Hematopoietic multipotent progenitor cell treated with erythropoietin and hydrocortisone succinate and interleukin-3 and kit ligand, for 15 days (in vitro differentiated cells): ENCODE data around the gene CROCC2.

Experiments
- DNase-seq: peaks from one replicate; pipeline ENCODE4 v3.0.0-alpha.2; 2015; ENCODE audit warnings: low spot score

Gene CROCC2

DNA sequence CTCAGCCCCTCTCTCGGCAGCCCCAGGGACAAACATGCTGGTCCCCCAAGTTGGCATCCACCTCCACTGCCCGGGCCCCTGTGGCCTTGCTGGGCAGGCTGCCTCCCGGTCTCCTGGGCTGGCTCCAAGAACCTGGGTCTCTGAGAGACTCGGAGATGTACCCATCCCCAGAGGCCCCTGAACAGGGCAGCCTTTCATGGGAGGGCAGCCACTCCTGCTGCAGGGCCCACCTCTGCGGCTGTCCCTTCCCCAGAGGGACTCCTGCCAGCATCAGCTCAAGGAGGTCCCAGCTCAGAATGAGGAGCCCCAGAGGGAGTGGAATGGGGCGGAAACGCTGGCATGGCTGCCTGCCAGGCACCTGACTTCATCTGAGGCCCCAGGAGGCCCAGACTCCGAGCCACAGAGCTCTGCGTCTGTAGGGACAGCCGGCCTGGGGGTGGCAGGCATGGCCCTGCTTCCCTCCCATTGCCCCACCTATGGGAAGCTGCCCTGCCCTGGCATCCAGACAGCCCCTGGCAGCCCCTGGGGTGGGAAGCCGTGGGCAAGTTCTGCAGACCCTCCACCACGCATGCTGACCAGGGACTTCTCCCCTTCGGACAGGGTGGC lies 857 bp upstream of the CROCC2 start:
- DNase-seq: no peak

DNA sequence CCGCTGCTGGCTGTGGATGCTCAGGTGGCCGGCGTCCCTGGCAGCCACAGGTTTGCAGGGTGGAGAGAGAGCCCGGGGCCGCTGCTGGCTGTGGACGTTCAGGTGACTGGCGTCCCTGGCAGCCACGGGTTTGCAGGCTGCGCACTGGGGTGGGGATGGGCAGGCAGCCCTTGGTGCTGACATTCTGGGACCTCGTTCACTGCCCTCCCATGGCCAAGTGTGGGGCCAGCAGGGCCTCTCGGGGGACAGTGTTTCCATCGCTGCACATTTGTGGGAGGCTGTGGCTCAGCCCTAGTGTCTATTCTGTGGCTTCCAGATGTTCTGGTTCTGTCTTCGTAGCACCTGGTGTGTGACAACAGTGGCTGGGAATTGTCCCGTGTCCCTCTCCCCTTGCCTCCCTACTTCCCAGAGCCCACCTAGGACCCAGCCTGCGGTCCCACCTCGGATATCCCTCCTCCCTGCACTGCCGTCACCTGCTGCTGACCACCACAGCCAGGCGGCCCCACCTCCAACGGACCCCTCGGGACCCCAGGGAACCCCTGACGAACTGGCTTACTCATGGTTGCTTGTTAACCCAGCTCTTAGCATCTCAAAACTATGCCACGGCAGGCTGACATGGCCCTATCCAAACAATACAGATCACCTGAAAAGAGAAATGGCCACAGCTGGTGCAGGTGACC lies 915 bp downstream of the CROCC2 start:
- no peak for DNase-seq

DNA sequence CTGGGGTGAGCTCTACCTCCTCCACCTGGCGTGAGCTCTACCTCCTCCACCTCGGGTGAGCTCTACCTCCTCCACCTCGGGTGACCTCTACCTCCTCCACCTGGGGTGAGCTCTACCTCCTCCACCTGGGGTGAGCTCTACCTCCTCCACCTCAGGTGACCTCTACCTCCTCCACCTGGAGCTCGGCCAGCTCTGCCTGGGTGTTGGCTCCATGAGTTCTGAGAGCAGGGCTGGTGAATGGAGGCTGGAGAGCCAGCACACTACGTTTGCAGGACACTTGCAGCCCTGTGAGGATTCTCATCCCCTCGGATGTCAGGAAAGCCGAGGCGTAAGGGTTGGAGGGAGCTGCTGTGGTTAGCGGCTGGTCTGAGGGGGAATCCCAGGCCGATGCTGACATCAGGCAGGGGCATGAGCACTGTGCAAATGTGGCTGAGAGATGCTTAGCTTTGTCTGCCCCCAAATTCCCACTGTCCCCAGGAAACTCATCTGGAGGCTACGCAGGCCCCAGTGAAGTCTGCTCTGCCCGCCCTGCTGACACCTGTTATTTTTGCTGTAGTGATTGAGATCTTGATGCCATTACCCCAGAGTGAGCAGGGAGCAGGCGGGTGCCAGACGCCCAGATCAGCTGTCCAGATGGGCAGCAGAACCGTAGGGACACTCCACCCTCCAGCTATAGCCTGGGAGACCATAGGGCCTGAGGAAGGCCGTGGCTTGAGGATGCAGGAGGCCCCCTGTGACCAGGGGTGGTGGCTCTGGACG lies 3.3 kb downstream of the CROCC2 start:
- DNase-seq: no peak

DNA sequence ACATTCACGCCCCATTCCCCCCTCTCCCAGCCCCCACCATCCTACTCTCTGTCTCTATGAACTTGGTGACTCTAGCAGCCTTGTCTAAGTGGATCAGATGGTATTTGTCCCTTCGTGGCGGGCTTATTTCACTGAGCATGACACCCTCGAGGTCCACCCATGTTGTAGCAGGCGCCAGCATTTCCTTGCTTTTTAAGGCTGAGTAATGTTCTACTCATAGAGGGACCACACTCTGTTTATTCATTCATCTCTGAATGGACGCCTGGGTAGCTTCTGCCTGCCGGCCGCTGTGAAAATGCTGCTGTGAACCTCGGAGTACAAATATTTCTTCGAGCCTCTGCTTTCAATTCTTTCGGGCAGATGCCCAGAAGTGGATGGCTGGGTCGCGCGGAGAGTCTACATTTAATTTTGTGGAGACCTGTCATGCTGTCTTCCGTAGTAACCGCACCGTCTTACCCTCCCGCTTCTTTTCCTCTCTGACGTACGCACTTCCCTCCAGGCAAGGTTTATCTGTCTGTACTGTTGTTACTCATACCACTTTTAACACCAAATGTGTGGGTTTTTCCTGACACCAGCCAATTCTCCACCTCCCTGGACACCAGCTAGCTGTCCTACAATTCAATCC lies 5.6 kb downstream of the CROCC2 start:
- no peak for DNase-seq

DNA sequence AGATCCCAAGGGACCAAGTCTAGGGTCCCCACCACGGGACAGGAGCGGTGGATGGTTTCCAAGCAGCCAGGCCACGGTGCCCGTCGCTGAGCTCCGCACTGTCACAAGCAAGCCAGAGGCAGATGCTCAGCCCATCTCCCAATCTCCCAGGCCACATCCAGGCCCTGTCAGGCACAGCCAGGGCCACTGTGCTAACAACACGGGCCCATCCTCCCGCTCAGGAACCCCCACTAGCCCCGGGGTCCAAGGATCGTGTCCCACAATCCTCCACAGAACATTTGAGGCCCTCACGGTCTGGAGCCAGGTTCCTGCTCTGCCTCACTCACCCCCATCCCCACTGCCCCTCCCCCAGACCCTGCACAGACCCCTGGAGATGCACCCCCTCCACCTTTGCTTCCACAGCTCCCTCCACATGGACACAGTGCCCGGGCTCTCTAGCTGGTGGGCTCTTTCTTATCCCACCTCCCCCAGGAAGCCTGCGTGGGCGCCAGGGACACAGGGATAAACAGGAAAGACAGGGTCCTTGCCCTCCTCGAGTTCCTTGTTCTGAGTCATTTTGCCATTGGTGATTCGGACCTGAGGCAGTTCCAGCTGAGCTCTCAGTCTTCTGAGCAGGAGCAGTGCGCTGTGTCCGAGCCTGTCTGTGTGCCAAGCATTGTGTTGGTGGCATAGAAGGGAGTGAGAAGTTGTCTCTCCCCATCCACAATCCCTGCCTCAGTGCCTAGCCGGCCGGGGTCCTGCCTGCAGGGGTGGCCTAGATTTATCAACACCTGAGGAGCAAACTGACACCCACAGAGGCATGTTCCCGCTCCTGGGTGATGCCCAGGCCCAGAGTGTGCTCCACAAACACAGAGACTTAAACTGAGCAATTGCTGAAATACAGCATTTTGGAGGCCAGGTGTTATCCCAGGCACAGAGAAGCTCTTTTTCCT lies 7.0 kb downstream of the CROCC2 start:
- no peak for DNase-seq

DNA sequence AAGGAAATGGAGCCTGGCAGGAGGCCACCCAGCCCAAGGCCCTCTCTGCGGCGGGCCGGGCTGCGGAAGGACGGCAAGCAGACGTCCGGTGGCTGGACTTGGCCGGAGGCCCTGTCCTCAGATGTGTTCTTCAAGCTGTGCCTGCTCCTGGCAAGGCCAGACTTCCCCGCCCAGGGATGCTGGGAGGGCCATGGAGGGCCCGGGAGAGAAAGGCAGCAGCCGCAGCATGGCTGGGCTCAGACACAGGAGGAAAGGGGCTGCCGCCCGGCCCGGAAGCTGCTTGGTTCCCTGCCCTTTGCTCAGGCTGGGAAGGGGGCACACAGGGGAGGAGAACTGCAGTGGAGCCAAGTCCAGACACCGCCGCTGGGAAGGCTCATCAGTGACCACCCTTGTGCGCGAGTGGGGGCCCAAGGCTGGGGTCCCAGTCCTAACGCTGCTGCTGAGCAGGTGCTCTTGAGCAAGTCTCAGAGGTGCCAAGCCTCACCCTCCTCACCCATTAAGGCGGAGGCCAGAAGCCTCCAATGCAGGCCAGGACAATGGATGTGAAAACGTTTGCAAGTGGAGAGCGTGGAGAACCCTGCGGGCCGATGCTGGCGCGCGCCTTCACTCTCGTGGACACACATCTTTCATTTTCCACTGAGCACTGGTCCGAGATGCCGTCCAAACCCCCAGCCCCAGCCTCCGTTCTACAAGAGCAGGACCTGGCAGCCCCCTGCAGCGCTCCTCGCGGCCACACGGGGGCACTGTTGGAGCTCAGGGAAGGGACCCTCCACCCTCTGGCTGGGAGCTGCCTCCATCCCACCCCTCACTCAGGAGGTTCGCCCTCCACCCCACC lies 7.9 kb downstream of the CROCC2 start:
- DNase-seq: peak; percentile 27

DNA sequence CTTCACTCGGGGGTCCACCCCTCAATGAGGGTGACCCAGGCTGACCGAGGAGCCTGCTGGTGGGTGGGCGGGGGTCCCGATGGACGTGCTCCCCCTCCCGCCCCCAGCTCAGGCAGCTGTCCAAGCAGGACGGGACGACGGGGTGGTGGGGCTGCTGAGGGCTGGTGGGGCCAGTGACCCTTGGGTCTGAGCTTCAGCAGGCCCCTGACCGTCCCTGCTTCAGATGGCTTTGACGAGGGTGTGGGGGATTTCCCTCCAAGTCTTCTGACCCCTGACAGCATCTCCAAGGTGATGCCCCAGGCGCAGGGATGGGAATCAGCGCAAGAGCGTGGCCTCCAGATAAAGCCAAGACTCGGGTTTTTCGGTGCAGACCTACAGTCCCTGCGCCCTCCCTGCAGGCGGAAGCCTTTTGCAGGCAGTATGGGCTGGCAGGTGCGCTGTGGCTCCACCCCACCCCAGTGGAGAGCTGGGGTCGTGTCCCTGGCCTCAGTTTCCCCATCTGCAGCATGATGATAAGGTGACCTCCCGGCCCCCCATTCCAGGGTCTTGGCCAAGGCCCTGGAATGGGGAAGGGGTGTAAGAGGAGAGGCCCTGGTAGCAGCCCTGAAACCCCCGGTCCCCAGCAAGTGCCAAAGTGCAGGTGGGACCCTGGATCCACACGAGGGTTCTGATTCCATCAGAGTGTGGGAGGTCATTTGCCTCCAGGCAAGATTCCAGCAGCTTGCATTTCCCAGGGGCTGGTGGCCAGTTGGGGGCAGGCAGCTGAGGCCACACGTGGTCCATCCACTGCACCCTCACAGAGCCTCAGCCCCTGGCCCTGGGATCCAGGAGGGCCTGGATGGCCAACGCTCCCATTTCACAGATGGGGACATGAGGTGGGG lies 8.7 kb downstream of the CROCC2 start:
- no peak for DNase-seq

DNA sequence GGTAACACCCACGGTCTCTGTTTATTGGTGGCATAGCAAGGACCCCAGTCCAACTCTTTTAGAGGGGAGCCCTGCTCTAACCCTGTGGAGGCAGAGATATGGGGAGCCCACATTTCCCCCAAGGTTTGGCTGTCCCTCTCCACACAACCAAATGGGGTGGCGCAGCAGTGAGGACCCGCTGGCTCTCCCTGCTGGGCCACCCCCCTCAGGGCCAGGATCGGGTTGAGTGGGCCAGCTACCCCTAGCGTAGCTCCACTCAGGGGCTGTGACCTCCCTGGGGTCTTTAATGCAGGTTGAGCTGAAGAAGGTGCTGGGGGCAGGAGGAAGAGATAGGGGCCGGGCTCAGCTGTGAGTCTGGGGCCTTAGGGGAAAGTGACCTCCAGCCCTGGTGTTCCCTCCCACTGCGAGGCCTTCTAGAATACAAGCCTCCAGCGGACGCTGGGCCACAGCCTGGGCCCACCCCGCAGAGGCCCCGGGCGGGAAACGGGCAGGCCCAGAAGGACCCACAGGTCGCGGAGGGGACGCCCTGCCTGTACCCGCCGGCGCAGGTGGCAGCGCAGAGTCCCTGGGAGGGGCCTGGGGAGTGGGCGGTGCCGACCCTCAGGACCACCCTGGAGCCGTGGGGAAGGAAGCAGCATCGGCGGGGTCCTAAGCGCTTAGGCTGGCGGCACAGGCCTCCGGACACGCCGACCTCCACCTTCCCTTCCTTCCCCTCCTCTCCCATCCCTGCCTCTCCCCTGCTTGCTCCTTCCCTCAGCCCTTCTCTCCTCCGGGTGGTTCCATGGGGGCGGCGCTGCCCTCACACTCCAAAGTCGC lies 9.6 kb downstream of the CROCC2 start:
- no peak for DNase-seq

DNA sequence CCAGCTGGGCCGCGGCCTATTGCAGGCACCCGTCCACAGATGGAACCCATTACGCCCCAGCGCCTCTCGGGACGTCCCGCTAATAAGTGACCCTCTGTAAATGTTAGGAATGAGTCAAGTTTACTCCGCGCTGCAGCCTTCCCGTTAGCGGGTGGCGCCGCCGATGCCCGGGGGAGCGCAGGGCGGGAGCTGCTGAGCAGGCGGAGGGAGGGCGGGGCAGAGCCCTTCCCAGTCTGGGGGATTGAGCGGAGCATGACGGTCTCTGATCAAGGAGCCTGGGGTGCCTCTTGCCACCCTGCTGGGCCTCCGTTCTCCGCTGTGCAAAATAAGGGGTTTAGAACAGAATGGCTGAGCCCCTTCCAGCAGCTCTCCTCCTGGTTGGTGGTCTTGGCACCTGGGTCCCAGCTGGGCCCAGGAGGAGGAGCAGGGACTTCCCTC lies 10.5 kb downstream of the CROCC2 start:
- DNase-seq: no peak

DNA sequence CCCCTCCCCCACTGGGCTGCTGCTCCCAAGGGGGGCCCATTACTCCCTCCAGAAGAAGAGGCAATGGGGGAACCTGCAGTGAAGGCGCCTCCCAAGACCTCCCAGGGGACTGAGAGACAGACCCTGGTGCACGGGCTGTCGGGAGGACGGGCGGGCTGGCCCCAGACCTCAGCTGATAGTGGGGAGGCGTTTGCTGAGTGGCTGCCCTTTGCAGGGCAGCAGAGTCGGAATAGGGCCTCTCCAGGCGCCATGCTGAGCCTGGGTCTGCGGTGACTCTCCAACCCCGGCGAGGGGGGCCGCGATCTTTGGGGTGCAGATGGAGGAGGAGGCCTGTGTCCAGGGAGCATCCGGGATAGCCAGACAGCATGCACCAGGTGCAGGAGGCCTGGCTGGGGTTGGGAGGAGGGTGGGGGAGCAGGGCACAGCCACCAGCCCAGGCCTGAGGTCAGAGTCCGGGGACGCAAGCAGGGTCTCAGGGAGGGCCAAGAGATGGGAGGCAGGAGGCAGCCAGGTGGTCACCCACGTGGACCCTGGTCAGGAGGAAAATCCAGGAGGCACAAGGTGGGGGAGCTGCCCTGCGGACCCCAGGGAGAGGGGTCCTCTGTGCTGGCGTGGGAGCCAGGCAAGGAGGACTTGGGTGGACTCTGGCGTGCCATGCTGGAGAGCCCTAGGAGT lies 11.0 kb downstream of the CROCC2 start:
- no peak for DNase-seq

DNA sequence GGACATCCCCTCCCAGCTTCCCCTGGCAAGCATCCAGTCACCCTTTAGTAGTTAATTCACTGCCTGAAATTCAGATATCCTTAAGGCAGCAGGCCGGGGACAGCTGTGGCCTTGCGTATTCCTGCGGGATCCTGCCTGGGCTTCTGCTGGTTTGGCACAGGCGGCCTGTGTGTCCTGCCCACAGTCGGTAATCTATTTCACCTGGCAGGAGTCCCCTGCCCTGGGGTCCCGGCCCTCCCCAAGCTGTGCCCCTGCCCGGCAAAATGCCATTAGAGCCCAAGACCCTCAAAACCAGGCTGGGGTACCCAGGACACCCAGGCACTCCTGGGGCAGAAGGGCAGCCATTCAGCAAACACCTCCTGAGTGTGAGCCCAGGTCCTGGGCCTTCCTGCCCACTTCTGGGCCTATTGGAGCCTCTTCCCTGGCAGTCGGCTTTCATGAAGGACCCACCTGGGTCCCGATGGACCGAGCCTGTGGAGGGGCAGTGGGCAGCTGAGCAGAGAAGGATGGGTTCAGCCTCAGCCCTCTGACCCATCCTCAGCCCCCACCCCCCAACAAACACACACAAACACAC lies 11.6 kb downstream of the CROCC2 start:
- no peak for DNase-seq

DNA sequence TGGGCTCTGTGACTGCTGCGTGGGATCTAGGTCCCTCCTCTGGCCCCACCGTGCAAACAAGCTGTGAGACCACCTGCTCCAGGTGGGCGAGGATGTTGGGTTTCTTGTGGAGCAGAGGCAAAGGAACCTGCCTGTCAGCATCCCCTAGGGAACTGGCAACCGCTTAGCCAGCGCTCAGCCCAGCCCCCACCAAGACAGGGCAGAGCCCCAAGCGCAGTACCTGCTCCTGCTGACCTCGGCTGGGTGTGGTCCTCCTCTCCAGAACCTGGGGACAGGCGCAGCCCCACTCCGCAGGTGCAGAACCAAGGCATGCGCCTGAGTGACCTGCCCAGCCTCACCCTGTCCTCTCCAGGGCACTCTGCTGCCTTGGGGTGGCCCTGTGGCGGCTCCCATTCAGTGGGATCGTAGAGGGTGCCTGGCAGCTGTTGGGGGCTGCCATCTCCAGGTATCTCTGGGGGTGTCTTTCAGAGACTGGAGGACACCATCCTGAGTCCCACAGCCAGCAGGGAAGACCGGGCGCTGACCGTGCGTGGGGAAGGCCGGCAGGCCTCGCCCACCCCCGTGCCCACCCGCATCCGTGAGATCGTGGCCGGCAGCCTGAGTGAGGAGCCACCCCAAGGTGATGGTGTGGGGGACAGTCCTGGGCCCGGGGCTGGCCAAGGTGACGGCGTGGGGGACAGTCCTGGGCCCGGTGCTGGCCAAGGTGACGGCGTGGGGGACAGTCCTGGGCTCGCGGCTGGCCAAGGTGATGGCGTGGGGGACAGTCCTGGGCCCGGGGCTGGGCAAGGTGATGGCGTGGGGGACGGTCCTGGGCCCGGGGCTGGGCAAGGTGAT lies 12.3 kb downstream of the CROCC2 start:
- no peak for DNase-seq

DNA sequence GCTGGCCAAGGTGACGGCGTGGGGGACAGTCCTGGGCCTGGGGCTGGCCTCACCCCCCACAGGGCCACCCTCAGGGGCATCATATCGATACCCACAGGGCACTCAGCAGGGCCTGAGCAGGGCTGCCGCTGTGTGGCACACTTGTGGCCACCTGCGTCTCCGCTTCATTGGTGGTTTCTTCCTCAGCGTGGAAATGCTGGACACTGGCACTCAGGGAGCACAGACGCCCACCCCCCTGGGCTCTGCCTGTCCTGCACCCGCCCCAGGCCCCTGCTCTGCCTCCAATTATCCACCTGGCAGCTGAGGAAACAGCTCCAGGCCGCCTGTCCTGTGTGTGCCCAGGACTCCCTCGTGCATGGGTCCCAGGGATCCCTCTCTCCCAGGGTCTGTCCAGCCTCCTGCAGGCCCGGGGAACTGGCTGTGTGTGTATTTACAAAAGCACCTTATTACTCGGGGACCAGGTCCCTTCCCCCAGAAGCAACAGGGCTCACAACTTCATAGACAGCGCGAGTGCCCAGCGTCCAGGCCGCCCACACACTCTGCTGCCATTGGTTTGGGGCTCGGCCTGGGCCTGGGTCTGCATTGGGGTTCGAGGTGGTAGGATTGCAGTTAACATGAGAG lies 13.1 kb downstream of the CROCC2 start:
- no peak for DNase-seq

DNA sequence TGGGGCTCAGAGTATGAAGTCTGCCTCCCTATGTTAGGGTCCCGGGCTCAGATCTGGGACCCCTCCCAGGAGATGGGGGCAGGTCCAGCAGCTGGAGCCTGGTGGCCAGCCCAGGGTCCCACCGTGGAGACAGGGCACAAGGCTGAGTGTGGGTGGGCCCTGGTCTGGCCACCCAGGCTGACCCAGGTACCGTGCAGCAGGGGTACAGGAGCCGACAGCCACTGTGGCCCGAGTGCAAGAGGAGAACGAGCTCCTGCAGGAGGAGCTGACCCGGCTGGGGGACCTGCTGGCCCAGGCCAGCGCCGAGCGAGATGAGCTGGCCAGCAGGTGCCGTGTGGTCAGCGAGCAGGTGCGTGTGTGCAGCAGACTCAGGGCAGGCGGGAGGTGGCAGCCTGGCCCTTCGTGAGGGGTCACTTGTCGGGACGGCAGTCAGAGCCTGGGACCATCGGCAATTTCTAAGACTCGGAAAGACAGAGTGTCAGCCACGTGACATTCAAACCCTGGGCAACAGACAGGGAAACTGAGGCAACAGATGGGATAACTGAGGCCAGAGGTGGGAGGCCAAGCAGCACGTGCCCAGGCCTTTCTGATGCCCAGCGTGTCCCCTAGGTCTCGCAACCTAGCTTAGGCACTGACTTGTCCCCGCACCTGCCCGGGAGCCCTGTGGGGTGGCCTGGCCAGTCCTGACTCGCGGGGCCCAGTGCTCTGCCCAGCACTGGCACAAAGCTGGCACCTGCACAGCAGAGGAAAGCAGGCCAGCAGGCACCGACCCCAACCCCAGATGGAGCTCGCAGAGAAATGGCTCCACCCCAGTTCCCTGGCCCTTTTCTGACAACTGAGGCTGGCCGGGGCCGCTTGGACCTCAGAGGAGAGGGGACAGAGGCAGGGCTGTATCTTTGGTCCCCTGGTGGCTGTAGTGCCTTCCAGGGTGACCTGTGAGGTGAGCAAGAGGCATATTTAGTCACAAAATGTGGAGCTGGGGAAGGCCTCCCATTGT lies 13.9 kb downstream of the CROCC2 start:
- DNase-seq: no peak

DNA sequence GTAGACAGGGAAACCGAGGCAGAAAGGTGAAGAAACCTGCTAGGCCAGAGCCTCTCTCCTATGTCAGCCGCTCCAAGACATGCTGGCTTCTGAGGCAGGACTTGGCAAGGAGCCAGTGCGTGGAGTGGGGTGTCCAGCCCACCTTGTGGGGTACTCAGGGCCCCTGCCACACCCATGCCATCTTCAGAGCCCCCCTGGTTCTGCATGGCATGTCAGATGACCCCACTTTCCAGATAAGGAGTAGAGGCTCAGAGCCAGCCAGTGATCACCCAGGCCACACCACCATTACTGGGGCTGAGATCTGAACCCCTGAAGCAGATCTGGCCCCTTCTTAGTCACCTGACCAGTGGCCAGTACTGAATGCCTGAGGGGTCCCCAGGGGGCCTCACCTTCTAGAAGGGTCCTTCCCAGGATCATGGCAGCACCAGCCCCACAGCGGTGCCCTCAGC lies 14.7 kb downstream of the CROCC2 start:
- DNase-seq: no peak
